Transverse colon (tissue), 4 donors: ENCODE measurements around the gene S100PBP. TPM values are rescaled to one million over a fixed set of nuclear protein-coding genes. Genes with fewer than 3 reads are reported as not detected.

ENCODE experiments used
- DNase-seq: peaks from one replicate; pipeline ENCODE4 v3.0.0-alpha.2; 2019
- H3K27ac ChIP-seq, 4 donors: fragments of 200-600 bp; sonication (generic); 2 replicates each; pipeline ENCODE4 v1.5.1; 2016 to 2018; ENCODE audit warnings: inconsistent platforms in 4 of 4
- H3K27me3 ChIP-seq: fragments of 200-600 bp; sonication (generic); 2 replicates; pipeline ENCODE4 v1.5.1; 2017; ENCODE audit warnings: inconsistent platforms
- H3K36me3 ChIP-seq, 4 donors: fragments of 200-600 bp; sonication (generic); 2 replicates each; pipeline ENCODE4 v1.5.1; 2017 to 2019; ENCODE audit warnings: inconsistent platforms in 4 of 4
- H3K4me1 ChIP-seq, 4 donors: fragments of 200-600 bp; sonication (generic); 2 replicates each; pipeline ENCODE4 v1.5.1; 2017 to 2020; ENCODE audit warnings: inconsistent platforms in 4 of 4
- H3K4me3 ChIP-seq, 4 donors: fragments of 200-600 bp; sonication (generic); 1 replicate in 1 of 4; 2 replicates in 3 of 4; pipeline versions ENCODE4 v1.5.1 to v1.6.1; 2017 to 2019; ENCODE audit warnings: inconsistent platforms in 4 of 4
- H3K9me3 ChIP-seq, 2 donors: fragments of 200-600 bp; sonication (generic); 2 replicates each; pipeline ENCODE4 v1.5.1; 2017 to 2019; ENCODE audit warnings: inconsistent platforms in 2 of 2
- EP300 ChIP-seq: sonication (generic); formaldehyde crosslinking; IDR thresholded peaks from one replicate; pipeline ENCODE4 v1.6.1; 2017; ENCODE audit warnings: antibody characterized with exemption, low read depth
- POLR2A ChIP-seq: fragments of 450-650 bp; IDR thresholded peaks from one replicate; pipeline ENCODE4 v1.6.1; 2016; ENCODE audit warnings: antibody characterized with exemption, mild to moderate bottlenecking, moderate library complexity
- POLR2AphosphoS5 ChIP-seq, 3 donors: sonication (generic); formaldehyde crosslinking; IDR thresholded peaks; one replicate each; pipeline ENCODE4 v1.6.1; 2016; ENCODE audit warnings: antibody characterized with exemption in 3 of 3
- WGBS, 2 donors: methylation state at CpG; one replicate each; pipeline ENCODE4 v1.1.5; 2018; ENCODE audit warnings: low coverage in 1 of 2; 5-methylcytosine and 5-hydroxymethylcytosine counted together
- in situ Hi-C, 4 donors: fragments of 200-750 bp; cut with MboI; loops; one replicate each; pipeline versions ENCODE4 v1.15.0 to v1.15.1; 2017; ENCODE audit warnings: low sequenced_read_pairs in 3 of 4, low pct_ligation_motif_present in 1 of 4, low pct_unique_long_range_greater_than_20kb in 1 of 4
- intact Hi-C: fragments of 100-400 bp; cut with DNase I; formaldehyde crosslinking; loops from one replicate; pipeline ENCODE4 v1.15.1; 2023; ENCODE audit warnings: low total_unique reads
- total RNA-seq, 4 donors: library from RNA; depleted of rRNA; stranded (reverse); fragments of >200 nt; gene quantifications; one replicate each; pipeline ENCODE4 v1.1.0, GENCODE V29; 2016
- TF ChIP-seq, protein P1 (sequence below), 5 experiments: fragments of 200-600 bp in 3 of 5; fragments of 450-650 bp in 2 of 5; sonication (generic) in 3 of 5; IDR thresholded peaks; 1 replicate in 2 of 5; 2 replicates in 3 of 5; pipeline ENCODE4 v1.5.1; 2016 to 2017; ENCODE audit warnings: antibody characterized with exemption in 5 of 5, inconsistent platforms in 3 of 5, mild to moderate bottlenecking in 2 of 5, moderate library complexity in 1 of 5

Gene S100PBP
- total RNA-seq, 4 donors from 2014 or later = 26.2 to 257 (median 40.7) TPM

DNA sequence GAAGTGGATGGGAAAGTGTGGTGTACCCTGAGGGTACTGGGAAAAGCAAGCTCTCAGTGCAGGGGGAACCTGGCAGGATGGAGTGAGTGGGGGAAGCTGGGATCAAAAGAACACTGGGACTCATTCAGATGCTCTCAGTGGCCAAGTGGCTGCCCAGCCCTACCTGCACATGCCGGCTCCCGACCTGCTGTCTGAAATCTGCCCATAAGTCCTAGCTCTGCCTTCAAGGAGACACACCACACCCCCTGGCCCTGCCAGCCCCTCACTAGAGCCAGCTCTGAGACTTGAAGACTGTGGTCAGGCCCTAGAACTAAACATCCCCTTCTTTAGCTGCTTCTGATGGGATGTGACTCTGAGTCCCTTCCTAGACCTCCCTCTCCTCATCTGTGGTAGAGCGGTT, 81.5 kb downstream of the S100PBP start:
- 71 to 90% methylated on average over 1 to 3 of the region's 3 CpGs for WGBS, 2 donors
- DNase-seq = no peak
- no peak overlapping the region for H3K4me3 ChIP-seq
- no peaks in the 10 kb centered on the region for H3K9me3 ChIP-seq
- intact Hi-C loops = no loop called here
- in situ Hi-C loops = no loop called here
- TF ChIP-seq POLR2AphosphoS5 (IDR thresholded peaks at IDR 0.05) (no peak), EP300 (no peak), POLR2A (no peak)
- TF ChIP-seq, protein P1, sequence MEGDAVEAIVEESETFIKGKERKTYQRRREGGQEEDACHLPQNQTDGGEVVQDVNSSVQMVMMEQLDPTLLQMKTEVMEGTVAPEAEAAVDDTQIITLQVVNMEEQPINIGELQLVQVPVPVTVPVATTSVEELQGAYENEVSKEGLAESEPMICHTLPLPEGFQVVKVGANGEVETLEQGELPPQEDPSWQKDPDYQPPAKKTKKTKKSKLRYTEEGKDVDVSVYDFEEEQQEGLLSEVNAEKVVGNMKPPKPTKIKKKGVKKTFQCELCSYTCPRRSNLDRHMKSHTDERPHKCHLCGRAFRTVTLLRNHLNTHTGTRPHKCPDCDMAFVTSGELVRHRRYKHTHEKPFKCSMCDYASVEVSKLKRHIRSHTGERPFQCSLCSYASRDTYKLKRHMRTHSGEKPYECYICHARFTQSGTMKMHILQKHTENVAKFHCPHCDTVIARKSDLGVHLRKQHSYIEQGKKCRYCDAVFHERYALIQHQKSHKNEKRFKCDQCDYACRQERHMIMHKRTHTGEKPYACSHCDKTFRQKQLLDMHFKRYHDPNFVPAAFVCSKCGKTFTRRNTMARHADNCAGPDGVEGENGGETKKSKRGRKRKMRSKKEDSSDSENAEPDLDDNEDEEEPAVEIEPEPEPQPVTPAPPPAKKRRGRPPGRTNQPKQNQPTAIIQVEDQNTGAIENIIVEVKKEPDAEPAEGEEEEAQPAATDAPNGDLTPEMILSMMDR (IDR thresholded peaks at IDR 0.05) = no peak
- H3K27me3 ChIP-seq = peaks cover 7% of the 10 kb centered on the region
- H3K4me1 ChIP-seq = peaks cover under 1 to 23% (median 14%) of the 10 kb centered on the region in 4 donors
- H3K36me3 ChIP-seq = no peaks in the 10 kb centered on the region
- H3K27ac ChIP-seq = peak overlapping the region in 1 of 4 donors; percentile 92

DNA sequence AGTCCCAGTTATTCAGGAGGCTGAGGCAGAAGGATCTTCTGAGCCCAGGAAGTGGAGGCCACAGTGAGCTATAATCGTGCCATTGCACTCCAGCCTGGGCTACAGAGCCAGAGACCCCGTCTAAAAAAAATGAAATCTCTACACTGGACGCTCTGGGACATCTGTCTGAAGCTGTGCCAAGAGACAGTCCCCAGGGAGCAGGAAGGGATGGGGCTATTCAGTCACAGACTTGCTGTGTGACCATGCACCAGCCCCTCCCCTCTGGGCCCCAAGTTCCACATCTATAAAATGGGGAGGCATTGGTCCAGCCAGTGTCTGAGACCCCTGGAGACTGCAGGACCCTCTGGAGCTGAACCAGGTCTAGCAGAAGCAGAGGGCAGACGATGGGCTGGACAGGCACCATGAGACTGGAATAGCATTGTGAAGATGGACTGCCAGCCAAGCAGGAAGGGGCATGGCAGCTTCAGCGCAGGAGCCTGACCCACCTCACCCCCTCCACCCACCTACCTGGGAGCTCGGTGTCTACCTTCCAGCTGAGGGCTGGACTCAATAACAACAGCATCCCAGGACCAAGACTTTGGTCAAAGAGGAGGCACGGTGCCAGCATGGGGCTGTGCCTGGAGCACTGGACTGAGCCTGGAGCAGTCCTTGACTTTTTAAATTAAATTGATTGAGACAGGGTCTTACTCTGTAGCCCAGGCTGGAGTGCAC, 82.3 kb downstream of the S100PBP start:
- in situ Hi-C loops = no loop called here
- no peaks in the 10 kb centered on the region for H3K9me3 ChIP-seq
- peak overlapping the region; percentile 80 to 95 (median 90) for H3K27ac ChIP-seq
- peak; percentile 40 for DNase-seq
- peaks cover 0 to 25% (median 15%) of the 10 kb centered on the region in 4 donors for H3K4me1 ChIP-seq
- peaks cover 5% of the 10 kb centered on the region for H3K27me3 ChIP-seq
- H3K36me3 ChIP-seq = no peaks in the 10 kb centered on the region
- TF ChIP-seq POLR2A = no peak
- TF ChIP-seq, protein P1 (IDR thresholded peaks at IDR 0.05) = no peak
- TF ChIP-seq POLR2AphosphoS5 (IDR thresholded peaks at IDR 0.05) = no peak
- no peak for TF ChIP-seq EP300
- H3K4me3 ChIP-seq = peak overlapping the region; percentile 81 to 89 (median 84)
- intact Hi-C loops = no loop called here
- 57% methylated on average over 7 of the region's 7 CpGs; no CpG with 5 or more reads in 1 of the 2 donors for WGBS, 2 donors

DNA sequence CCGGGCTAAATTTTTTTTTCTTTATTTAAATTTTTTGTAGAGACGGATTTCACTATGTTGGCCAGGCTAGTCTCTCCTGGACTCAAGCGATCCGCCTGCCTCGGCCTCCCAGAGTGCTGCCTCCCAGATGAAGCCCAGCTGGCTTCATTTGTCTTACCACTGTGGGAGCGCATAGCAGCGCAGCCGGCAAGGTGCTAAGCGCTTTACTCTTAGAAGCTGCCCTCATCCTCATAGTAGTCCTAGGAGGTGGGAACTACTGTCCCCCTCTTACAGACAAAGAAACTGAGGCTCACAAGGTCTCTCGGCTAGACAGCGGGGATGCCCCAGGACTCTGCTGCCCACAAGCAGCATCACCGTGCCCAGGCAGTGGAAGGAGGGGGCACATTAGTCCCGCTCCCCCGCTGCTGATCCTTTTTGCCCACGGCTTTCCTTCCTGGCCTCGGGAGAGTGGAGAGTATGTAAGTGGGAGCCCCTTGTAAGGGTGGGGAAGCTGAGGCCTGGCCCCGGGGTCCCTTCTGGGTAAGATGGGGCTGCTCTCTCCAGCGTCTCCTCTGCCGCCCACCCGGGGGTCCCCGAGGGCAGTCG, 83.0 kb downstream of the S100PBP start:
- TF ChIP-seq, protein P1 (IDR thresholded peaks at IDR 0.05) = no peak
- TF ChIP-seq POLR2AphosphoS5 (IDR thresholded peaks at IDR 0.05) (no peak), EP300 (no peak), POLR2A (no peak)
- Histone ChIP-seq H3K36me3 (no peaks in the 10 kb centered on the region), H3K4me1 (peaks cover 0 to 29% (median 18%) of the 10 kb centered on the region in 4 donors), H3K9me3 (no peaks in the 10 kb centered on the region), H3K4me3 (peak overlapping the region; percentile 81 to 89 (median 84)), H3K27ac (peak overlapping the region; percentile 80 to 95 (median 90)), H3K27me3 (peaks cover 5% of the 10 kb centered on the region)
- intact Hi-C loops (no loop called here), in situ Hi-C loops (no loop called here)
- 29 to 80% methylated on average over 2 to 19 of the region's 22 CpGs for WGBS, 2 donors
- no peak for DNase-seq

DNA sequence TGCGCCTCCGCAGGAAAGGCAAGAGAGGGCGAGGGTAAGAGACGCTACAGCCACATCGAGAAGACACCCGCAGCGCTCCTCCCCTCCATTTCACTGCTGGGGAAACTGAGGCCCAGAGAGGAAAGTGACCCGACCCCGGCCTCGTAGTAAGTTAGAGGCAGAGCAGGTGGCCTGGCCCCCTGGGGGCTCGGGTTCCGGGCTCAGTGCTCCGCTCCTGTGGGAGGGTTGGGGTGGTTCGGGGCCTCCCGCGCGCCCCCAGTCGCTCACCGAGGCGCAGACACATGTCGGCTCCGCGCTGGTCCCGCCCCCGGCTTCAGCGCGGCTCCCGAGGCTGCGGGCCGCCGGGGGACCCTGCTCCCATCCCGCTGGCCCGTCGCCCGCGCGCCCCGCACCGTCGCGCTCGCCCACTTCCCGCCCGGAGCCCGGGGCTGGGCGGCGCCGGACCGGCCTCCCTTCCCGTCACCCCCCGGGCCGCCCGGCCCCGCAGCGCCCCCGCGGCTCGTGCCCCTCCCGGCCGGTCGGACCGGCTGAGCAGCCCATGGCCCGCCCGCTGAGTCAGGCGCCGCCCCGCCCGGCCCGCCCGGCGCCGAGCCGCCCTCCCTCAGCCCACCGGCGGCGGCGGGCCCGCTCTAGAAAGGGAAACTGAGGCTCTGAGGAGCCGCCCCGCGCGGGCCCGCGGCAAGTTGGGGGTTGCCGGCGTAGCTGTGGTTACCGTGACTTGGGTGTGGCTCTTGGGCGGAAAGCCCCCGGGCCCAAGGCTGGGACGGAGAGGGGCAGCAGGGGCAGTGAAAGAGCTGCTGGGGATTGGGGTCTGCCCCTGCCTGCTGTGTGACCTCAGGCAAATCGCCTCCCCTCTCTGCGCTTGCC, 83.7 kb downstream of the S100PBP start, which contains the start of gene TMEM54:
TSS of gene TMEM54 (minus strand) at position 434 of the 867 bp plus-strand sequence. CDS start at position 283, 151 bp downstream.
- H3K27ac ChIP-seq = peak within 1 kb of the TSS; percentile 80 to 95 (median 90)
- 2% methylated on average over 15 of the region's 92 CpGs; no CpG with 5 or more reads in 1 of the 2 donors for WGBS, 2 donors
- intact Hi-C loops = no loop called here
- DNase-seq = peak; percentile 86
- H3K36me3 ChIP-seq = no peaks in the 10 kb centered on the region
- peaks cover 5% of the 10 kb centered on the region for H3K27me3 ChIP-seq
- in situ Hi-C loops = no loop called here
- H3K9me3 ChIP-seq = no peaks in the 10 kb centered on the region
- TF ChIP-seq POLR2A (no peak), EP300 (no peak), POLR2AphosphoS5 (IDR thresholded peaks at IDR 0.05) (peak in 1 of 3 donors; percentile 28)
- TF ChIP-seq, protein P1 (IDR thresholded peaks at IDR 0.05) = peak in 2 of 5 experiments; percentile 39 to 41
- peaks cover 0 to 37% (median 24%) of the 10 kb centered on the region in 4 donors for H3K4me1 ChIP-seq
- peak within 1 kb of the TSS; percentile 81 to 89 (median 84) for H3K4me3 ChIP-seq
